Measurements from ENCODE around the gene NR2F6.
A peak's percentile ranks its signal among the peaks of the same experiment; 100 is the strongest.
"Not testable (repeated sequence)": the region's sequence is repeated elsewhere in the genome, so short reads cannot be mapped to it uniquely, and the experiment has no call there.

Gene NR2F6

GRCh38 chr19:17194608-17195007, 51.1 kb downstream of the NR2F6 start:
- no peaks in the 10 kb centered on the region for H3K4me1 ChIP-seq (ENCODE audit: insufficient read depth, insufficient read length)
- no peaks in the 10 kb centered on the region for H3K9me3 ChIP-seq (ENCODE audit: insufficient read depth, low read length)
- no peak for DNase-seq (ENCODE audit: low read depth, low spot score)
- H3K4me3 ChIP-seq (ENCODE audit: insufficient read length, low read depth), result no peak overlapping the region
- H3K36me3 ChIP-seq (ENCODE audit: insufficient read depth, insufficient read length, low read length), result peaks cover 71% of the 10 kb centered on the region
- H3K27me3 ChIP-seq (ENCODE audit: insufficient read depth, insufficient read length), result no peaks in the 10 kb centered on the region
- TF ChIP-seq YY1 (IDR thresholded peaks at IDR 0.05; ENCODE audit: insufficient read depth, insufficient read length) (no peak), SUZ12 (IDR thresholded peaks at IDR 0.05; ENCODE audit: extremely low read depth, insufficient read depth, insufficient read length) (no peak), ZNF274 (IDR thresholded peaks at IDR 0.05; ENCODE audit: low read depth, low read length) (no peak)
- H3K9ac ChIP-seq (ENCODE audit: insufficient read length, low read depth), result no peak overlapping the region

- no peak overlapping the region for H3K4me3 ChIP-seq (ENCODE audit: insufficient read length, low read depth)
- H3K27me3 ChIP-seq (ENCODE audit: insufficient read depth, insufficient read length), result no peaks in the 10 kb centered on the region
- H3K9me3 ChIP-seq (ENCODE audit: insufficient read depth, low read length), result no peaks in the 10 kb centered on the region
- no peaks in the 10 kb centered on the region for H3K4me1 ChIP-seq (ENCODE audit: insufficient read depth, insufficient read length)
- peaks cover 73% of the 10 kb centered on the region for H3K36me3 ChIP-seq (ENCODE audit: insufficient read depth, insufficient read length, low read length)
- H3K9ac ChIP-seq (ENCODE audit: insufficient read length, low read depth), result no peak overlapping the region
- no peak for TF ChIP-seq SUZ12 (IDR thresholded peaks at IDR 0.05; ENCODE audit: extremely low read depth, insufficient read depth, insufficient read length)
- no peak for TF ChIP-seq ZNF274 (IDR thresholded peaks at IDR 0.05; ENCODE audit: low read depth, low read length)
- no peak for TF ChIP-seq YY1 (IDR thresholded peaks at IDR 0.05; ENCODE audit: insufficient read depth, insufficient read length)
- no peak for DNase-seq (ENCODE audit: low read depth, low spot score)
These were observed 53.0 kb downstream of the NR2F6 start for GRCh38 chr19:17192751-17193150.

GRCh38 chr19:17191736-17192135, 54.0 kb downstream of the NR2F6 start:
- H3K9me3 ChIP-seq (ENCODE audit: insufficient read depth, low read length); H3K27me3 ChIP-seq (ENCODE audit: insufficient read depth, insufficient read length); DNase-seq (ENCODE audit: low read depth, low spot score); H3K4me3 ChIP-seq (ENCODE audit: insufficient read length, low read depth); H3K4me1 ChIP-seq (ENCODE audit: insufficient read depth, insufficient read length); H3K9ac ChIP-seq (ENCODE audit: insufficient read length, low read depth): not testable (repeated sequence)
- peaks cover 76% of the 10 kb centered on the region for H3K36me3 ChIP-seq (ENCODE audit: insufficient read depth, insufficient read length, low read length)

- Histone ChIP-seq H3K36me3 (ENCODE audit: insufficient read depth, insufficient read length, low read length) (peaks cover 80% of the 10 kb centered on the region), H3K27me3 (ENCODE audit: insufficient read depth, insufficient read length) (no peaks in the 10 kb centered on the region), H3K9me3 (ENCODE audit: insufficient read depth, low read length) (no peaks in the 10 kb centered on the region), H3K4me3 (ENCODE audit: insufficient read length, low read depth) (no peak overlapping the region), H3K4me1 (ENCODE audit: insufficient read depth, insufficient read length) (peaks cover 6% of the 10 kb centered on the region), H3K9ac (ENCODE audit: insufficient read length, low read depth) (no peak overlapping the region)
- no peak for DNase-seq (ENCODE audit: low read depth, low spot score)
- TF ChIP-seq SUZ12 (IDR thresholded peaks at IDR 0.05; ENCODE audit: extremely low read depth, insufficient read depth, insufficient read length) (no peak), YY1 (IDR thresholded peaks at IDR 0.05; ENCODE audit: insufficient read depth, insufficient read length) (no peak), ZNF274 (IDR thresholded peaks at IDR 0.05; ENCODE audit: low read depth, low read length) (no peak)
These were observed 60.1 kb downstream of the NR2F6 start for GRCh38 chr19:17185590-17185989.

GRCh38 chr19:17184371-17184841, 61.3 kb downstream of the NR2F6 start:
- Histone ChIP-seq H3K9ac (ENCODE audit: insufficient read length, low read depth) (no peak overlapping the region), H3K4me3 (ENCODE audit: insufficient read length, low read depth) (no peak overlapping the region), H3K9me3 (ENCODE audit: insufficient read depth, low read length) (no peaks in the 10 kb centered on the region)

GRCh38 chr19:17183858-17184321, 61.8 kb downstream of the NR2F6 start:
- Histone ChIP-seq H3K4me3 (ENCODE audit: insufficient read length, low read depth) (no peak overlapping the region), H3K9ac (ENCODE audit: insufficient read length, low read depth) (no peak overlapping the region), H3K4me1 (ENCODE audit: insufficient read depth, insufficient read length) (peaks cover 8% of the 10 kb centered on the region), H3K36me3 (ENCODE audit: insufficient read depth, insufficient read length, low read length) (peaks cover 71% of the 10 kb centered on the region), H3K27me3 (ENCODE audit: insufficient read depth, insufficient read length) (no peaks in the 10 kb centered on the region), H3K9me3 (ENCODE audit: insufficient read depth, low read length) (no peaks in the 10 kb centered on the region)
- TF ChIP-seq YY1 (IDR thresholded peaks at IDR 0.05; ENCODE audit: insufficient read depth, insufficient read length) (no peak), SUZ12 (IDR thresholded peaks at IDR 0.05; ENCODE audit: extremely low read depth, insufficient read depth, insufficient read length) (no peak), ZNF274 (IDR thresholded peaks at IDR 0.05; ENCODE audit: low read depth, low read length) (no peak)
- no peak for DNase-seq (ENCODE audit: low read depth, low spot score)

More at GRCh38 chr19:17184371-17184841, 61.3 kb downstream of the NR2F6 start:
- DNase-seq (ENCODE audit: low read depth, low spot score), result no peak
- Histone ChIP-seq H3K36me3 (ENCODE audit: insufficient read depth, insufficient read length, low read length) (peaks cover 73% of the 10 kb centered on the region), H3K4me1 (ENCODE audit: insufficient read depth, insufficient read length) (peaks cover 8% of the 10 kb centered on the region), H3K27me3 (ENCODE audit: insufficient read depth, insufficient read length) (no peaks in the 10 kb centered on the region)
- no peak for TF ChIP-seq YY1 (IDR thresholded peaks at IDR 0.05; ENCODE audit: insufficient read depth, insufficient read length)
- TF ChIP-seq ZNF274 (IDR thresholded peaks at IDR 0.05; ENCODE audit: low read depth, low read length), result no peak

- H3K27me3 ChIP-seq (ENCODE audit: insufficient read depth, insufficient read length), result no peaks in the 10 kb centered on the region
- peak overlapping the region; percentile 50 for H3K9ac ChIP-seq (ENCODE audit: insufficient read length, low read depth)
- TF ChIP-seq SUZ12 (IDR thresholded peaks at IDR 0.05; ENCODE audit: extremely low read depth, insufficient read depth, insufficient read length), result no peak
- no peak for TF ChIP-seq ZNF274 (IDR thresholded peaks at IDR 0.05; ENCODE audit: low read depth, low read length)
- no peak for TF ChIP-seq YY1 (IDR thresholded peaks at IDR 0.05; ENCODE audit: insufficient read depth, insufficient read length)
- peaks cover 70% of the 10 kb centered on the region for H3K36me3 ChIP-seq (ENCODE audit: insufficient read depth, insufficient read length, low read length)
- DNase-seq (ENCODE audit: low read depth, low spot score), result no peak
- H3K9me3 ChIP-seq (ENCODE audit: insufficient read depth, low read length), result no peaks in the 10 kb centered on the region
- no peak overlapping the region for H3K4me3 ChIP-seq (ENCODE audit: insufficient read length, low read depth)
- H3K4me1 ChIP-seq (ENCODE audit: insufficient read depth, insufficient read length), result peaks cover 8% of the 10 kb centered on the region
These were observed 62.4 kb downstream of the NR2F6 start for GRCh38 chr19:17183271-17183761.

Measured in NT2/D1 (cell line).